GM12878 (cell line): ENCODE data around the gene GPR107. TPM values are rescaled to one million over a fixed set of nuclear protein-coding genes. Genes with fewer than 3 reads are reported as not detected.

Experiments
- BRCA1 ChIP-seq: IDR thresholded peaks from 2 replicates; pipeline ENCODE4 v1.6.1; 2011; ENCODE audit warnings: low read depth, low read length, improper control_type of control experiment
- CHD2 ChIP-seq: IDR thresholded peaks from 2 replicates; pipeline ENCODE4 v1.6.1; 2011; ENCODE audit warnings: low read depth, low read length, improper control_type of control experiment, borderline replicate concordance
- ETV6 ChIP-seq, 2 experiments: fragments of 450-650 bp in 1 of 2; IDR thresholded peaks in 1 of 2; conservative IDR thresholded peaks in 1 of 2; 2 replicates each; pipeline ENCODE4 v1.6.1; 2014; ENCODE audit warnings: antibody characterized with exemption in 1 of 2, borderline replicate concordance in 1 of 2, low read depth in 1 of 2, mild to moderate bottlenecking in 1 of 2, moderate library complexity in 1 of 2
- FOS ChIP-seq: IDR thresholded peaks from 3 replicates; pipeline ENCODE4 v1.6.1; 2011; ENCODE audit warnings: borderline replicate concordance; ENCODE audit not compliant: insufficient read length; ENCODE audit errors: extremely low read depth
- JUNB ChIP-seq: IDR thresholded peaks from 2 replicates; pipeline ENCODE4 v1.6.1; 2016; ENCODE audit warnings: antibody characterized with exemption, mild to moderate bottlenecking
- MXI1 ChIP-seq: fragments of 150-350 bp; IDR thresholded peaks from 2 replicates; pipeline ENCODE4 v1.6.1; 2011; ENCODE audit warnings: low read depth, mild to moderate bottlenecking, inconsistent platforms, low read length, improper control_type of control experiment
- MYB ChIP-seq: fragments of 150-350 bp; IDR thresholded peaks from 2 replicates; pipeline ENCODE4 v1.6.1; 2014; ENCODE audit warnings: mild to moderate bottlenecking, low read depth, low read length, borderline replicate concordance
- NBN ChIP-seq: fragments of 450-650 bp; IDR thresholded peaks from 2 replicates; pipeline ENCODE4 v1.6.1; 2016
- POU2F2 ChIP-seq: IDR thresholded peaks from 3 replicates; pipeline ENCODE4 v1.6.1; 2011; ENCODE audit warnings: low read depth, mild to moderate bottlenecking, low read length, borderline replicate concordance
- RBBP5 ChIP-seq: fragments of 200-600 bp; sonication (generic); conservative IDR thresholded peaks from 2 replicates; pipeline ENCODE4 v1.6.1; 2016
- RUNX3 ChIP-seq: IDR thresholded peaks from 2 replicates; pipeline ENCODE4 v1.6.1; 2012; ENCODE audit warnings: low read length, inconsistent platforms
- YBX1 ChIP-seq: fragments of 450-650 bp; IDR thresholded peaks from 2 replicates; pipeline ENCODE4 v1.6.1; 2016; ENCODE audit warnings: antibody characterized with exemption
- polyA plus RNA-seq, 11 experiments: library from polyadenylated mRNA; depleted of rRNA in 4 of 11; unstranded in 6 of 11; stranded (reverse) in 5 of 11; fragments of >200 nt; fragmentation: Nextera tagmentation in 4 of 11; fragmentation: Illumina TruSeq in 1 of 11; extraction: Ambion mirVana in 4 of 11; extraction: Trizol in 1 of 11; gene quantifications; 1 replicate in 1 of 11; 2 replicates in 10 of 11; pipeline versions ENCODE4 v1.2.1 to v1.2.3, GENCODE V29; 2011 to 2016; ENCODE audit warnings: inconsistent platforms in 2 of 11, missing spikeins in 2 of 11, low read depth in 1 of 11
- total RNA-seq, 4 experiments: library from RNA; depleted of rRNA in 3 of 4; stranded (reverse); fragments of >200 nt in 3 of 4; fragmentation: Illumina TruSeq in 1 of 4; extraction: Trizol in 1 of 4; gene quantifications; 2 replicates each; pipeline versions ENCODE4 v1.2.1 to v1.2.3, GENCODE V29; 2013 to 2021
- TF ChIP-seq, protein P1 (sequence below): fragments of 450-650 bp; IDR thresholded peaks from 2 replicates; pipeline ENCODE4 v1.6.1; 2016; ENCODE audit warnings: mild to moderate bottlenecking
- TF ChIP-seq, protein P2 (sequence below): fragments of 450-650 bp; IDR thresholded peaks from 2 replicates; pipeline ENCODE4 v1.6.1; 2014; ENCODE audit warnings: mild to moderate bottlenecking
- TF ChIP-seq, protein P3 (sequence below): fragments of 450-650 bp; formaldehyde crosslinking; IDR thresholded peaks from 2 replicates; pipeline ENCODE4 v1.4.0; 2022; ENCODE audit warnings: mild to moderate bottlenecking, moderate library complexity
- TF ChIP-seq, protein P4 (sequence below): fragments of 450-650 bp; IDR thresholded peaks from 2 replicates; pipeline ENCODE4 v1.6.1; 2017; ENCODE audit warnings: mild to moderate bottlenecking, moderate library complexity

The GPR107 gene
- total and polyA plus RNA-seq, 10 of the 15 experiments (the other 5 are each of a cell fraction or from before 2014, with no cell fraction given) = 2.7 to 21.4 (median 10.6) TPM

DNA sequence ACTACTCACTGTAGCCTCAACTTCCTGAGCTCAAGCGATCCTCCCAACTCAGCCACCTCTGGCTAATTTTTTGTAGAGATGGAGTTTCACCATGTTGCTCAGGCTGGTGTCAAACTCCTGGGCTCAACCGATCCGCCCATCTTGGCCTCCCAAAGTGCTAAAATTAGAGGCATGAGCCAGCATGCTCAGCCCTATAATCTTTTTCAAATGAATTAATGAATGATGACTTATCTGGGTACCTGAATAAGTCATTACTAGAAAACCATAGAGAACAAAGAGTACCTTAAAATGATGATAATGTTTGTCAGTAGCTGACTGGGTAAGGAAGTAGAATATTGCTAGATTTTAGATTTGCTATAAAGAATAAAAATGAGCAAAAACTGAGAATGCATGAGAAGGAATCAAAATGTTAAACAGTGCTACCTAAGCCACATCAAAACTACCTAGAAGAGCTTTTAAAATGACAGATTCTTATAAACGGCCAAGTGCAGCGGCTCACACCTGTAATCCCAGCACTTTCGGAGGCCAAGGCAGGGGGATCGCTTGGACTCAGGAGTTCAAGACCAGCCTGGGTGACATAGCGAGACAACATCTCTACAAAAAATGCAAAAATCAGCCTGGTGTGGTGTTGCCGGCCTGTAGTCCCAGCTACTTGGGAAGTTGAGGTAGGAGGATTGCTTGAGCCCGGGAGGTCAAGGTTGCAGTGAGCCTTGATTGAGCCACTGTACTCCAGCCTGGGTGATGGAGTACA, 24.3 kb upstream of the GPR107 start (continued):
- TF ChIP-seq ETV6 (conservative IDR thresholded peaks at IDR 0.05 in 1 of 2, IDR thresholded peaks at IDR 0.05 in 1 of 2; ENCODE audit: borderline replicate concordance in 1 of 2, low read depth in 1 of 2) (peak in 1 of 2 experiments; percentile 36; a peak in 1 of 4 replicates), YBX1 (no peak), JUNB (peak; percentile 97), CHD2 (no peak), RBBP5 (no peak), NBN (no peak), RUNX3 (peak; percentile 54), MXI1 (no peak), POU2F2 (no peak), BRCA1 (no peak), FOS (no peak), MYB (no peak)
- TF ChIP-seq, protein P1, sequence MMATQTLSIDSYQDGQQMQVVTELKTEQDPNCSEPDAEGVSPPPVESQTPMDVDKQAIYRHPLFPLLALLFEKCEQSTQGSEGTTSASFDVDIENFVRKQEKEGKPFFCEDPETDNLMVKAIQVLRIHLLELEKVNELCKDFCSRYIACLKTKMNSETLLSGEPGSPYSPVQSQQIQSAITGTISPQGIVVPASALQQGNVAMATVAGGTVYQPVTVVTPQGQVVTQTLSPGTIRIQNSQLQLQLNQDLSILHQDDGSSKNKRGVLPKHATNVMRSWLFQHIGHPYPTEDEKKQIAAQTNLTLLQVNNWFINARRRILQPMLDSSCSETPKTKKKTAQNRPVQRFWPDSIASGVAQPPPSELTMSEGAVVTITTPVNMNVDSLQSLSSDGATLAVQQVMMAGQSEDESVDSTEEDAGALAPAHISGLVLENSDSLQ = no peak
- TF ChIP-seq, protein P2, sequence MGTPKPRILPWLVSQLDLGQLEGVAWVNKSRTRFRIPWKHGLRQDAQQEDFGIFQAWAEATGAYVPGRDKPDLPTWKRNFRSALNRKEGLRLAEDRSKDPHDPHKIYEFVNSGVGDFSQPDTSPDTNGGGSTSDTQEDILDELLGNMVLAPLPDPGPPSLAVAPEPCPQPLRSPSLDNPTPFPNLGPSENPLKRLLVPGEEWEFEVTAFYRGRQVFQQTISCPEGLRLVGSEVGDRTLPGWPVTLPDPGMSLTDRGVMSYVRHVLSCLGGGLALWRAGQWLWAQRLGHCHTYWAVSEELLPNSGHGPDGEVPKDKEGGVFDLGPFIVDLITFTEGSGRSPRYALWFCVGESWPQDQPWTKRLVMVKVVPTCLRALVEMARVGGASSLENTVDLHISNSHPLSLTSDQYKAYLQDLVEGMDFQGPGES = no peak
- TF ChIP-seq, protein P3, sequence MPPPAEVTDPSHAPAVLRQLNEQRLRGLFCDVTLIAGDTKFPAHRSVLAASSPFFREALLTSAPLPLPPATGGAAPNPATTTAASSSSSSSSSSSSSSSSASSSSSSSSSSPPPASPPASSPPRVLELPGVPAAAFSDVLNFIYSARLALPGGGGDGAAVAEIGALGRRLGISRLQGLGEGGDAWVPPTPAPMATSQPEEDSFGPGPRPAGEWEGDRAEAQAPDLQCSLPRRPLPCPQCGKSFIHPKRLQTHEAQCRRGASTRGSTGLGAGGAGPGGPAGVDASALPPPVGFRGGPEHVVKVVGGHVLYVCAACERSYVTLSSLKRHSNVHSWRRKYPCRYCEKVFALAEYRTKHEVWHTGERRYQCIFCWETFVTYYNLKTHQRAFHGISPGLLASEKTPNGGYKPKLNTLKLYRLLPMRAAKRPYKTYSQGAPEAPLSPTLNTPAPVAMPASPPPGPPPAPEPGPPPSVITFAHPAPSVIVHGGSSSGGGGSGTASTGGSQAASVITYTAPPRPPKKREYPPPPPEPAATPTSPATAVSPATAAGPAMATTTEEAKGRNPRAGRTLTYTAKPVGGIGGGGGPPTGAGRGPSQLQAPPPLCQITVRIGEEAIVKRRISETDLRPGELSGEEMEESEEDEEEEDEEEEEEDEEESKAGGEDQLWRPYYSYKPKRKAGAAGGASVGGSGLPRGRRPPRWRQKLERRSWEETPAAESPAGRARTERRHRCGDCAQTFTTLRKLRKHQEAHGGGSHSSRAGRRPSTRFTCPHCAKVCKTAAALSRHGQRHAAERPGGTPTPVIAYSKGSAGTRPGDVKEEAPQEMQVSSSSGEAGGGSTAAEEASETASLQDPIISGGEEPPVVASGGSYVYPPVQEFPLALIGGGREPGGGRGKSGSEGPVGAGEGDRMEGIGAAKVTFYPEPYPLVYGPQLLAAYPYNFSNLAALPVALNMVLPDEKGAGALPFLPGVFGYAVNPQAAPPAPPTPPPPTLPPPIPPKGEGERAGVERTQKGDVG = no peak
- TF ChIP-seq, protein P4, sequence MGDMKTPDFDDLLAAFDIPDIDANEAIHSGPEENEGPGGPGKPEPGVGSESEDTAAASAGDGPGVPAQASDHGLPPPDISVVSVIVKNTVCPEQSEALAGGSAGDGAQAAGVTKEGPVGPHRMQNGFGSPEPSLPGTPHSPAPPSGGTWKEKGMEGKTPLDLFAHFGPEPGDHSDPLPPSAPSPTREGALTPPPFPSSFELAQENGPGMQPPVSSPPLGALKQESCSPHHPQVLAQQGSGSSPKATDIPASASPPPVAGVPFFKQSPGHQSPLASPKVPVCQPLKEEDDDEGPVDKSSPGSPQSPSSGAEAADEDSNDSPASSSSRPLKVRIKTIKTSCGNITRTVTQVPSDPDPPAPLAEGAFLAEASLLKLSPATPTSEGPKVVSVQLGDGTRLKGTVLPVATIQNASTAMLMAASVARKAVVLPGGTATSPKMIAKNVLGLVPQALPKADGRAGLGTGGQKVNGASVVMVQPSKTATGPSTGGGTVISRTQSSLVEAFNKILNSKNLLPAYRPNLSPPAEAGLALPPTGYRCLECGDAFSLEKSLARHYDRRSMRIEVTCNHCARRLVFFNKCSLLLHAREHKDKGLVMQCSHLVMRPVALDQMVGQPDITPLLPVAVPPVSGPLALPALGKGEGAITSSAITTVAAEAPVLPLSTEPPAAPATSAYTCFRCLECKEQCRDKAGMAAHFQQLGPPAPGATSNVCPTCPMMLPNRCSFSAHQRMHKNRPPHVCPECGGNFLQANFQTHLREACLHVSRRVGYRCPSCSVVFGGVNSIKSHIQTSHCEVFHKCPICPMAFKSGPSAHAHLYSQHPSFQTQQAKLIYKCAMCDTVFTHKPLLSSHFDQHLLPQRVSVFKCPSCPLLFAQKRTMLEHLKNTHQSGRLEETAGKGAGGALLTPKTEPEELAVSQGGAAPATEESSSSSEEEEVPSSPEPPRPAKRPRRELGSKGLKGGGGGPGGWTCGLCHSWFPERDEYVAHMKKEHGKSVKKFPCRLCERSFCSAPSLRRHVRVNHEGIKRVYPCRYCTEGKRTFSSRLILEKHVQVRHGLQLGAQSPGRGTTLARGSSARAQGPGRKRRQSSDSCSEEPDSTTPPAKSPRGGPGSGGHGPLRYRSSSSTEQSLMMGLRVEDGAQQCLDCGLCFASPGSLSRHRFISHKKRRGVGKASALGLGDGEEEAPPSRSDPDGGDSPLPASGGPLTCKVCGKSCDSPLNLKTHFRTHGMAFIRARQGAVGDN = no peak; the same call in 1 of the 2 replicates
